HepG2 (cell line): Measurements from ENCODE around the gene CABLES2. TPM values are rescaled to one million over a fixed set of nuclear protein-coding genes. Genes with fewer than 3 reads are reported as not detected.
A peak's percentile ranks its signal among the peaks of the same experiment; 100 is the strongest.

Experiments
- AGO2 ChIP-seq: fragments of 200-400 bp; formaldehyde crosslinking; optimal IDR thresholded peaks from 2 replicates; pipeline ENCODE3; 2017; ENCODE audit warnings: mild to moderate bottlenecking, low read depth, low read length, moderate library complexity
- DBP ChIP-seq: sonication (generic); formaldehyde crosslinking; IDR thresholded peaks from 2 replicates; pipeline ENCODE4 v1.4.0; 2020; ENCODE audit warnings: missing genetic modification reagents; ENCODE audit errors: not compliant biosample characterization
- DR1 ChIP-seq: sonication (generic); formaldehyde crosslinking; IDR thresholded peaks from 2 replicates; pipeline ENCODE4 v1.8.0; 2021; ENCODE audit warnings: mild to moderate bottlenecking, missing genetic modification reagents, inconsistent platforms
- HDAC2 ChIP-seq: sonication (generic); formaldehyde crosslinking; IDR thresholded peaks from 2 replicates; pipeline ENCODE4 v1.4.0; 2020; ENCODE audit warnings: missing genetic modification reagents
- HNRNPK ChIP-seq: fragments of 200-400 bp; formaldehyde crosslinking; IDR thresholded peaks from 2 replicates; pipeline ENCODE4 v1.6.1; 2018; ENCODE audit warnings: low read length, low read depth, moderate library complexity, mild to moderate bottlenecking; ENCODE audit not compliant: poor library complexity, severe bottlenecking
- MED1 ChIP-seq: sonication (generic); formaldehyde crosslinking; IDR thresholded peaks from 2 replicates; pipeline ENCODE4 v1.4.0; 2020; ENCODE audit warnings: missing genetic modification reagents
- PREB ChIP-seq: sonication (generic); formaldehyde crosslinking; IDR thresholded peaks from 2 replicates; pipeline ENCODE4 v1.4.0; 2020; ENCODE audit warnings: missing genetic modification reagents
- RAD21 ChIP-seq: fragments of 450-650 bp; formaldehyde crosslinking; IDR thresholded peaks from 2 replicates; pipeline ENCODE4 v1.5.0; 2020; ENCODE audit warnings: mild to moderate bottlenecking
- SOX5 ChIP-seq: IDR thresholded peaks from 2 replicates; pipeline ENCODE4 v1.6.1; 2016; ENCODE audit warnings: borderline replicate concordance
- SP5 ChIP-seq: IDR thresholded peaks from 2 replicates; pipeline ENCODE4 v1.6.1; 2016; ENCODE audit warnings: low read depth, borderline replicate concordance
- TARDBP ChIP-seq: sonication (generic); formaldehyde crosslinking; IDR thresholded peaks from 2 replicates; pipeline ENCODE4 v1.8.0; 2022; ENCODE audit warnings: mild to moderate bottlenecking, missing genetic modification reagents
- TCF12 ChIP-seq, 2 experiments: fragments of 450-650 bp in 1 of 2; sonication (generic) in 1 of 2; formaldehyde crosslinking in 1 of 2; IDR thresholded peaks; 2 replicates each; pipeline versions ENCODE4 v1.6.1 to v1.8.0; 2017 to 2022; ENCODE audit warnings: antibody characterized with exemption in 1 of 2, mild to moderate bottlenecking in 1 of 2, missing genetic modification reagents in 1 of 2, moderate library complexity in 1 of 2
- THAP8 ChIP-seq: sonication (generic); formaldehyde crosslinking; IDR thresholded peaks from 2 replicates; pipeline ENCODE4 v1.5.1; 2020; ENCODE audit warnings: missing genetic modification reagents, mild to moderate bottlenecking, borderline replicate concordance
- UBTF ChIP-seq: sonication (generic); formaldehyde crosslinking; IDR thresholded peaks from 2 replicates; pipeline ENCODE4 v1.4.0; 2020; ENCODE audit warnings: mild to moderate bottlenecking, missing genetic modification reagents
- ZMYM4 ChIP-seq: sonication (generic); formaldehyde crosslinking; IDR thresholded peaks from 2 replicates; pipeline ENCODE4 v1.8.1; 2023; ENCODE audit warnings: mild to moderate bottlenecking, missing genetic modification reagents
- ZNF205 ChIP-seq: IDR thresholded peaks from 2 replicates; pipeline ENCODE4 v1.6.1; 2018; ENCODE audit warnings: missing biosample characterization, missing genetic modification reagents
- ZNF235 ChIP-seq: sonication (generic); formaldehyde crosslinking; IDR thresholded peaks from 2 replicates; pipeline ENCODE4 v1.8.1; 2023; ENCODE audit warnings: mild to moderate bottlenecking, missing genetic modification reagents, borderline replicate concordance
- ZNF547 ChIP-seq: sonication (generic); formaldehyde crosslinking; IDR thresholded peaks from 2 replicates; pipeline ENCODE4 v1.5.1; 2020; ENCODE audit warnings: mild to moderate bottlenecking, missing genetic modification reagents
- ZNF747 ChIP-seq: sonication (generic); formaldehyde crosslinking; IDR thresholded peaks from 2 replicates; pipeline ENCODE4 v1.8.1; 2023; ENCODE audit warnings: missing genetic modification reagents, mild to moderate bottlenecking, borderline replicate concordance
- polyA plus RNA-seq, 8 experiments: library from polyadenylated mRNA; depleted of rRNA in 3 of 8; stranded (reverse) in 7 of 8; unstranded in 1 of 8; fragments of >200 nt; fragmentation: Illumina TruSeq in 4 of 8; extraction: Trizol in 4 of 8; gene quantifications; 2 replicates each; pipeline versions ENCODE4 v1.2.1 to v1.2.3, GENCODE V29; 2011 to 2016; ENCODE audit warnings: low read depth in 4 of 8, missing spikeins in 1 of 8, mixed read lengths in 1 of 8; ENCODE audit not compliant: insufficient read depth in 1 of 8
- total RNA-seq, 5 experiments: library from RNA; depleted of rRNA; stranded (reverse); fragments of >200 nt; fragmentation: Illumina TruSeq; extraction: Trizol; gene quantifications; 2 replicates each; pipeline ENCODE4 v1.2.3, GENCODE V29; 2016; ENCODE audit warnings: low read depth in 1 of 5
- TF ChIP-seq, protein P1 (sequence below), 2 experiments: sonication (generic) in 1 of 2; formaldehyde crosslinking in 1 of 2; IDR thresholded peaks; 2 replicates each; pipeline versions ENCODE4 v1.4.0 to v1.6.1; 2018 to 2020; ENCODE audit warnings: missing genetic modification reagents in 2 of 2, borderline replicate concordance in 1 of 2, low read depth in 1 of 2, mild to moderate bottlenecking in 1 of 2, missing biosample characterization in 1 of 2
- TF ChIP-seq, protein P2 (sequence below): sonication (generic); formaldehyde crosslinking; IDR thresholded peaks from 2 replicates; pipeline ENCODE4 v1.8.1; 2023; ENCODE audit warnings: mild to moderate bottlenecking, missing genetic modification reagents, borderline replicate concordance

Gene CABLES2
- total and polyA plus RNA-seq, 2 of the 13 experiments (the other 11 are each of a cell fraction or from before 2014, with no cell fraction given): 5.2 to 9.7 TPM

- no peak for TF ChIP-seq TCF12 (IDR thresholded peaks at IDR 0.05)
- 0 out of 2 replicates have a peak, but pooled peaks have one; percentile 58 for TF ChIP-seq TCF12 (CRISPR knock-in tag; IDR thresholded peaks at IDR 0.05)
- TF ChIP-seq ZNF747 (CRISPR knock-in tag): no peak
- TF ChIP-seq HNRNPK: peak; percentile 31
- TF ChIP-seq RAD21 (CRISPR knock-in tag): 0 out of 2 replicates have a peak, but pooled peaks have one; percentile 6
- no peak for TF ChIP-seq DBP (CRISPR knock-in tag)
- peak; percentile 51; the same call in 1 of the 2 replicates for TF ChIP-seq HDAC2 (CRISPR knock-in tag)
- TF ChIP-seq SOX5 (CRISPR knock-in tag): no peak; the same call in 1 of the 2 replicates
- peak; percentile 9; the same call in 1 of the 2 replicates for TF ChIP-seq ZNF205
- peak; percentile 15; the same call in 1 of the 2 replicates for TF ChIP-seq MED1 (CRISPR knock-in tag)
- TF ChIP-seq DR1 (CRISPR knock-in tag): peak; percentile 57
- TF ChIP-seq ZNF235: peak; percentile 90; the same call in 1 of the 2 replicates
- peak; percentile 10; the same call in 1 of the 2 replicates for TF ChIP-seq ZMYM4
- 0 out of 2 replicates have a peak, but pooled peaks have one; percentile 73 for TF ChIP-seq TARDBP (CRISPR knock-in tag)
- TF ChIP-seq AGO2: peak; percentile 82
- no peak for TF ChIP-seq PREB (CRISPR knock-in tag)
- TF ChIP-seq, protein P1, sequence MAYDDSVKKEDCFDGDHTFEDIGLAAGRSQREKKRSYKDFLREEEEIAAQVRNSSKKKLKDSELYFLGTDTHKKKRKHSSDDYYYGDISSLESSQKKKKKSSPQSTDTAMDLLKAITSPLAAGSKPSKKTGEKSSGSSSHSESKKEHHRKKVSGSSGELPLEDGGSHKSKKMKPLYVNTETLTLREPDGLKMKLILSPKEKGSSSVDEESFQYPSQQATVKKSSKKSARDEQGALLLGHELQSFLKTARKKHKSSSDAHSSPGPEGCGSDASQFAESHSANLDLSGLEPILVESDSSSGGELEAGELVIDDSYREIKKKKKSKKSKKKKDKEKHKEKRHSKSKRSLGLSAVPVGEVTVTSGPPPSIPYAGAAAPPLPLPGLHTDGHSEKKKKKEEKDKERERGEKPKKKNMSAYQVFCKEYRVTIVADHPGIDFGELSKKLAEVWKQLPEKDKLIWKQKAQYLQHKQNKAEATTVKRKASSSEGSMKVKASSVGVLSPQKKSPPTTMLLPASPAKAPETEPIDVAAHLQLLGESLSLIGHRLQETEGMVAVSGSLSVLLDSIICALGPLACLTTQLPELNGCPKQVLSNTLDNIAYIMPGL (CRISPR knock-in tag; IDR thresholded peaks at IDR 0.05; ENCODE audit: borderline replicate concordance in 1 of 2, low read depth in 1 of 2): 0 out of 4 replicates have a peak, but pooled peaks of 1 of the 2 experiments have one; percentile 28
- TF ChIP-seq SP5 (CRISPR knock-in tag): peak; percentile 19; the same call in 1 of the 2 replicates
- peak; percentile 52; the same call in 1 of the 2 replicates for TF ChIP-seq ZNF547
- TF ChIP-seq UBTF: peak; percentile 62
- TF ChIP-seq, protein P2, sequence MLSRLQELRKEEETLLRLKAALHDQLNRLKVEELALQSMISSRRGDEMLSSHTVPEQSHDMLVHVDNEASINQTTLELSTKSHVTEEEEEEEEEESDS (CRISPR knock-in tag): no peak
- TF ChIP-seq THAP8 (CRISPR knock-in tag): no peak
Observed at GRCh38 chr20:62353289-62354030, 53.6 kb downstream of the CABLES2 start (continued).
